Pancreas (tissue), 10 donors: ENCODE results near the gene GABRA4. TPM values are rescaled to one million over a fixed set of nuclear protein-coding genes. Genes with fewer than 3 reads are reported as not detected.

ENCODE experiments used
- ATAC-seq, 4 donors: fragments of 200-7000 bp; cut with Tn5 transposase; one replicate each; pipeline versions ENCODE4 v1.8.0 to v1.9.1; 2020; ENCODE audit warnings: mild to moderate bottlenecking in 4 of 4, moderate library complexity in 4 of 4
- DNase-seq, 6 donors: peaks; one replicate each; pipeline ENCODE4 v3.0.0-alpha.2; 2020
- FAIRE-seq: peaks from 2 replicates; lab custom pipeline; 2012; peaks lifted over from hg19 to GRCh38; lab: Jason Lieb, UNC
- H3K27ac ChIP-seq, 4 donors: fragments of 200-600 bp; sonication (generic); 1 replicate in 3 of 4; 2 replicates in 1 of 4; pipeline versions ENCODE4 v1.5.0 to v1.8.0; 2020
- H3K27me3 ChIP-seq, 4 donors: fragments of 200-600 bp; one replicate each; pipeline ENCODE4 v1.8.0; 2021
- H3K36me3 ChIP-seq, 3 donors: fragments of 200-600 bp; sonication (generic) in 1 of 3; one replicate each; pipeline versions ENCODE4 v1.5.0 to v1.8.0; 2020 to 2021
- H3K4me1 ChIP-seq, 3 donors: fragments of 200-600 bp; one replicate each; pipeline ENCODE4 v1.8.0; 2021
- H3K4me3 ChIP-seq, 4 donors: fragments of 200-600 bp; sonication (generic) in 2 of 4; one replicate each; pipeline versions ENCODE4 v1.5.0 to v1.8.0; 2020 to 2021
- H3K9me3 ChIP-seq, 4 donors: fragments of 200-600 bp; one replicate each; pipeline ENCODE4 v1.8.0; 2021
- CTCF ChIP-seq, 4 donors: fragments of 200-600 bp; sonication (generic) in 3 of 4; IDR thresholded peaks; one replicate each; pipeline versions ENCODE4 v1.5.0 to v1.8.0; 2021; ENCODE audit warnings: antibody characterized with exemption in 4 of 4
- WGBS, 2 donors: extraction: QIAGEN DNeasy Blood & Tissue Kit; methylation state at CpG; one replicate each; pipeline ENCODE4 v1.1.7; 2013; 5-methylcytosine and 5-hydroxymethylcytosine counted together
- intact Hi-C, 3 donors: fragments of 100-400 bp; cut with DNase I; formaldehyde crosslinking; loops; one replicate each; pipeline versions ENCODE4 v1.11.1 to v1.14.2; 2022
- polyA plus RNA-seq, 2 donors: library from polyadenylated mRNA; stranded (reverse); fragments of 200-250 nt; gene quantifications; one replicate each; pipeline ENCODE4 v1.2.3, GENCODE V29; 2013
- total RNA-seq, 6 donors: library from RNA; stranded (reverse); fragmentation: NEBNext Ultra II Directional in 4 of 6; extraction: Animal tissue kit (Norgen Biotek cat#: 25700) in 4 of 6; gene quantifications; one replicate each; pipeline versions ENCODE4 v1.2.1 to v1.2.4, GENCODE V29; 2021 to 2023
- donor health status: healthy with polysubstance abuse.
- donor health status: DM: no; HTN: no; CAD: no; lungs with moderate emphysema.
- donor health status: DM: no; HTN: no; CAD: no.
- donor health status: control.
- donor health status: control.
- donor health status: Bipolar disorder and iron deficiency.
- donor health status: DM: yes; HTN: yes; CAD: no.
- donor health status: DM: no; HTN: no; CAD: no.
- donor health status: DM: no; HTN: no; CAD: no.
- donor health status: DM: yes; HTN: yes; CAD: no.

GABRA4 gene
- total and polyA plus RNA-seq, 8 donors = 0.03 to 0.14 (median 0.06) TPM; not detected in 4

- peaks cover 0 to 7% (median 0%) of the 10 kb centered on the region in 3 donors for H3K4me1 ChIP-seq
- 29 to 35% methylated on average over 2 of the region's 2 CpGs for WGBS, 2 donors
- TF ChIP-seq CTCF (IDR thresholded peaks at IDR 0.05) = no peak
- no peak for FAIRE-seq
- no peak overlapping the region for H3K27ac ChIP-seq
- no peaks in the 10 kb centered on the region for H3K27me3 ChIP-seq
- H3K36me3 ChIP-seq = no peaks in the 10 kb centered on the region
- H3K4me3 ChIP-seq = no peak overlapping the region
- no peaks in the 10 kb centered on the region for H3K9me3 ChIP-seq
- no peak for DNase-seq
- no peak for ATAC-seq
- intact Hi-C loops = no loop called here
Observed at GRCh38 chr4:46934726-46935125, 58.7 kb downstream of the GABRA4 start.

GRCh38 chr4:46933686-46934085 is 59.7 kb downstream of the GABRA4 start:
- Histone ChIP-seq H3K27ac (no peak overlapping the region), H3K9me3 (no peaks in the 10 kb centered on the region), H3K4me1 (peaks cover 0 to 7% (median 0%) of the 10 kb centered on the region in 3 donors), H3K4me3 (no peak overlapping the region), H3K27me3 (no peaks in the 10 kb centered on the region), H3K36me3 (no peaks in the 10 kb centered on the region)
- WGBS, 2 donors = 29 to 43% methylated on average over 3 of the region's 3 CpGs
- TF ChIP-seq CTCF (IDR thresholded peaks at IDR 0.05) = no peak
- FAIRE-seq = no peak
- DNase-seq = no peak
- intact Hi-C loops = no loop called here
- ATAC-seq = no peak

GRCh38 chr4:46931981-46932380 is 61.4 kb downstream of the GABRA4 start:
- Histone ChIP-seq H3K4me3 (no peak overlapping the region), H3K27ac (no peak overlapping the region), H3K36me3 (no peaks in the 10 kb centered on the region), H3K9me3 (no peaks in the 10 kb centered on the region), H3K4me1 (peaks cover 0 to 7% (median 0%) of the 10 kb centered on the region in 3 donors), H3K27me3 (no peaks in the 10 kb centered on the region)
- 22 to 33% methylated on average over 3 of the region's 3 CpGs for WGBS, 2 donors
- peak in 1 of 6 donors; percentile 1 for DNase-seq
- no peak for TF ChIP-seq CTCF (IDR thresholded peaks at IDR 0.05)
- no peak for FAIRE-seq
- ATAC-seq = peak in 3 of 4 donors; percentile 31 to 70 (median 41)
- intact Hi-C loops = no loop called here

GRCh38 chr4:46930891-46931290 is 62.5 kb downstream of the GABRA4 start:
- no peaks in the 10 kb centered on the region for H3K27me3 ChIP-seq
- no peak overlapping the region for H3K27ac ChIP-seq
- FAIRE-seq = no peak
- 40 to 54% methylated on average over 3 of the region's 3 CpGs for WGBS, 2 donors
- no peaks in the 10 kb centered on the region for H3K9me3 ChIP-seq
- no peak for ATAC-seq
- TF ChIP-seq CTCF (IDR thresholded peaks at IDR 0.05) = no peak
- DNase-seq = no peak
- no peaks in the 10 kb centered on the region for H3K36me3 ChIP-seq
- intact Hi-C loops = no loop called here
- peaks cover 0 to 7% (median 0%) of the 10 kb centered on the region in 3 donors for H3K4me1 ChIP-seq
- H3K4me3 ChIP-seq = no peak overlapping the region

- Histone ChIP-seq H3K4me1 (no peaks in the 10 kb centered on the region), H3K27me3 (no peaks in the 10 kb centered on the region), H3K27ac (no peak overlapping the region), H3K9me3 (no peaks in the 10 kb centered on the region), H3K36me3 (no peaks in the 10 kb centered on the region), H3K4me3 (no peak overlapping the region)
- DNase-seq (no peak), ATAC-seq (peak in 1 of 4 donors; percentile 32), FAIRE-seq (no peak)
- no peak for TF ChIP-seq CTCF (IDR thresholded peaks at IDR 0.05)
- intact Hi-C loops = no loop called here
Observed at GRCh38 chr4:46927201-46927600, 66.2 kb downstream of the GABRA4 start.
